Endothelial cell of umbilical vein (primary cell): ENCODE data around the gene C10orf105. TPM values are rescaled to one million over a fixed set of nuclear protein-coding genes. Genes with fewer than 3 reads are reported as not detected.

Experiments used
- Bru-seq: library from RNA; stranded (reverse); fragments of 400-500 nt; gene quantifications from one replicate; lab custom pipeline; 2021; lab: Mats Ljungman, UMichigan
- BruChase-seq, 2 experiments: library from RNA; stranded (reverse); fragments of 400-500 nt; gene quantifications; one replicate each; lab custom pipeline; 2021; lab: Mats Ljungman, UMichigan
- BruUV-seq: library from RNA; stranded (reverse); fragments of 400-500 nt; replicated peaks from 2 replicates; lab custom pipeline; 2021; lab: Mats Ljungman, UMichigan
- CTCF ChIA-PET: fragments of 300-600, 350-600 bp; sonication (Branson Sonifier 250); formaldehyde crosslinking; loops from one replicate; lab custom pipeline; 2021; ENCODE audit warnings: antibody characterized with exemption, inconsistent platforms; lab: Charles Lee
- POLR2A ChIA-PET: fragments of 300-600, 350-600 bp; sonication (Branson Sonifier 250); formaldehyde crosslinking; loops from one replicate; lab custom pipeline; 2021; ENCODE audit warnings: antibody characterized with exemption, inconsistent platforms; lab: Charles Lee
- DNase-seq: peaks from one replicate; pipeline ENCODE4 v3.0.0-alpha.2; 2011; ENCODE audit warnings: low read depth, low spot score
- FAIRE-seq: peaks from 2 replicates; lab custom pipeline; 2011; peaks lifted over from hg19 to GRCh38; lab: Jason Lieb, UNC
- H2AFZ ChIP-seq: 2 replicates; pipeline ENCODE4 v1.6.0; 2012; ENCODE audit warnings: low read depth, low read length, control low read depth, inconsistent platforms
- H3K27ac ChIP-seq: 2 replicates; pipeline ENCODE4 v1.5.1; 2011; ENCODE audit warnings: low read depth, mild to moderate bottlenecking, control low read depth, low read length, moderate library complexity; ENCODE audit not compliant: insufficient read depth
- H3K27me3 ChIP-seq, 2 experiments: 2 replicates each; pipeline versions ENCODE4 v1.6.0 to v1.6.1; 2011; ENCODE audit warnings: low read length in 2 of 2, mixed read lengths in 1 of 2; ENCODE audit not compliant: control insufficient read depth in 2 of 2, insufficient read depth in 2 of 2
- H3K36me3 ChIP-seq, 2 experiments: 2 replicates in 1 of 2; 3 replicates in 1 of 2; pipeline ENCODE4 v1.5.1; 2011; ENCODE audit warnings: low read length in 2 of 2, mild to moderate bottlenecking in 1 of 2, moderate library complexity in 1 of 2; ENCODE audit not compliant: control insufficient read depth in 2 of 2, insufficient read depth in 2 of 2; ENCODE audit errors: extremely low read depth in 1 of 2
- H3K4me1 ChIP-seq: 3 replicates; pipeline ENCODE4 v1.5.1; 2011; ENCODE audit warnings: mild to moderate bottlenecking, low read length; ENCODE audit not compliant: control insufficient read depth, insufficient read depth; ENCODE audit errors: extremely low read depth
- H3K4me2 ChIP-seq: 2 replicates; pipeline ENCODE4 v1.6.1; 2011; ENCODE audit warnings: low read length, control low read depth, mixed read lengths; ENCODE audit not compliant: insufficient read depth
- H3K4me3 ChIP-seq, 3 experiments: fragments of 200-600 bp in 1 of 3; sonication (generic), shearing (Covaris generic) in 1 of 3; replicated peaks in 1 of 3; 2 replicates each; pipeline ENCODE4 v1.5.1; 2011 to 2016; ENCODE audit warnings: control low read depth in 3 of 3, low read length in 3 of 3, mild to moderate bottlenecking in 2 of 3, inconsistent platforms in 1 of 3, low read depth in 1 of 3, moderate library complexity in 1 of 3; ENCODE audit not compliant: insufficient read depth in 1 of 3
- H3K79me2 ChIP-seq: 2 replicates; pipeline ENCODE4 v1.6.0; 2012; ENCODE audit warnings: low read length, inconsistent platforms; ENCODE audit not compliant: control insufficient read depth, insufficient read depth
- H3K9ac ChIP-seq: replicated peaks from 2 replicates; pipeline ENCODE3; 2011; ENCODE audit warnings: low read length, control low read depth; ENCODE audit not compliant: insufficient read depth; ENCODE audit errors: extremely low read depth
- H3K9me1 ChIP-seq: replicated peaks from 3 replicates; pipeline ENCODE4 v1.6.0; 2011; ENCODE audit warnings: mild to moderate bottlenecking, low read length; ENCODE audit not compliant: control insufficient read depth, insufficient read depth; ENCODE audit errors: extremely low read depth
- H3K9me3 ChIP-seq: replicated peaks from 2 replicates; pipeline ENCODE4 v1.5.1; 2012; ENCODE audit warnings: low read length, inconsistent platforms; ENCODE audit not compliant: control insufficient read depth, insufficient read depth
- H4K20me1 ChIP-seq: replicated peaks from 2 replicates; pipeline ENCODE3; 2011; ENCODE audit warnings: mild to moderate bottlenecking, low read length; ENCODE audit not compliant: control insufficient read depth, insufficient read depth; ENCODE audit errors: extremely low read depth
- EZH2 ChIP-seq: IDR thresholded peaks from 2 replicates; pipeline ENCODE4 v1.6.1; 2012; ENCODE audit warnings: borderline replicate concordance, low read depth, mild to moderate bottlenecking, moderate library complexity, low read length, inconsistent platforms; ENCODE audit not compliant: severe bottlenecking
- FOS ChIP-seq: IDR thresholded peaks from 2 replicates; pipeline ENCODE4 v1.6.1; 2011; ENCODE audit warnings: mild to moderate bottlenecking, low read length, moderate library complexity, borderline replicate concordance; ENCODE audit not compliant: insufficient read depth
- GATA2 ChIP-seq: IDR thresholded peaks from 2 replicates; pipeline ENCODE4 v1.7.0; 2011; ENCODE audit warnings: low read depth, mild to moderate bottlenecking, moderate library complexity, mixed read lengths, low read length; ENCODE audit not compliant: insufficient read length, insufficient read depth
- MYC ChIP-seq: IDR thresholded peaks from one replicate; pipeline ENCODE4 v1.6.1; 2011; ENCODE audit warnings: mild to moderate bottlenecking, low read depth, low read length
- POLR2A ChIP-seq: IDR thresholded peaks from 2 replicates; pipeline ENCODE4 v1.6.1; 2012; ENCODE audit warnings: low read depth, mild to moderate bottlenecking, control low read depth, low read length
- dilution Hi-C: fragments of 300-500 bp; cut with MboI; formaldehyde crosslinking; loops from one replicate; pipeline ENCODE4 v1.15.0; 2019; ENCODE audit warnings: low sequenced_read_pairs; ENCODE audit not compliant: extremely low pct_ligation_motif_present
- intact Hi-C: fragments of 100-400 bp; cut with micrococcal nuclease; formaldehyde crosslinking; loops from one replicate; pipeline ENCODE4 v1.10.0; 2022
- long read RNA-seq: library from polyadenylated mRNA; stranded (forward); transcript quantifications from one replicate; pipeline ENCODE4 v2.0.0, GENCODE V29; 2021
- polyA minus RNA-seq, 3 experiments: library from RNA; depleted of rRNA, polyadenylated mRNA; stranded (reverse); fragments of >200 nt; gene quantifications; 1 replicate in 1 of 3; 2 replicates in 2 of 3; pipeline ENCODE4 v1.2.3, GENCODE V29; 2011
- polyA plus RNA-seq, 4 experiments: library from polyadenylated mRNA; depleted of rRNA in 3 of 4; stranded (reverse) in 3 of 4; unstranded in 1 of 4; fragments of >200 nt; gene quantifications; 2 replicates each; pipeline versions ENCODE4 v1.2.1 to v1.2.3, GENCODE V29; 2011 to 2012; ENCODE audit warnings: missing spikeins in 1 of 4
- total RNA-seq: library from RNA; stranded (reverse); gene quantifications from 2 replicates; pipeline ENCODE4 v1.2.3, GENCODE V29; 2021
- TF ChIP-seq, protein P1 (sequence below): IDR thresholded peaks from 2 replicates; pipeline ENCODE4 v1.6.1; 2011; ENCODE audit not compliant: insufficient read depth, insufficient read length

The C10orf105 gene, protein sequence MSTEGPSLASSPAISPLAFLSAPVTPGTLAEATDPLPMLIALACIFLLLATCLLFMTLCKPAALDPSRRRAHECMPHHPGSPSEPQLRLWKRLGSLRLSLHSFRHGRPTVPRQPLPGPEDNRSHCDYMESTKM
- total RNA-seq (not detected in 2 replicates), polyA plus RNA-seq (not detected in 2 replicates), polyA minus RNA-seq (not detected in 2 replicates), Bru-seq, nascent RNA (not detected), BruChase-seq, experiment 1, labeled RNA remaining after a 6-hour chase (percentile 4 among the genes with signal in this experiment), BruChase-seq, experiment 2, labeled RNA remaining after a 2-hour chase (not detected)
- polyA plus RNA-seq (2011; cell fraction: cytosol; rRNA removed): not detected in 2 replicates
- polyA plus RNA-seq (2011; cell fraction: nucleus; rRNA removed): not detected in 2 replicates
- not detected in 2 replicates for polyA plus RNA-seq (2012)
- polyA minus RNA-seq (2011; cell fraction: cytosol; rRNA and poly(A)+ RNA removed): not detected
- not detected in 2 replicates for polyA minus RNA-seq (2011; cell fraction: nucleus; rRNA and poly(A)+ RNA removed)
- long read RNA-seq: 0 reads

DNA sequence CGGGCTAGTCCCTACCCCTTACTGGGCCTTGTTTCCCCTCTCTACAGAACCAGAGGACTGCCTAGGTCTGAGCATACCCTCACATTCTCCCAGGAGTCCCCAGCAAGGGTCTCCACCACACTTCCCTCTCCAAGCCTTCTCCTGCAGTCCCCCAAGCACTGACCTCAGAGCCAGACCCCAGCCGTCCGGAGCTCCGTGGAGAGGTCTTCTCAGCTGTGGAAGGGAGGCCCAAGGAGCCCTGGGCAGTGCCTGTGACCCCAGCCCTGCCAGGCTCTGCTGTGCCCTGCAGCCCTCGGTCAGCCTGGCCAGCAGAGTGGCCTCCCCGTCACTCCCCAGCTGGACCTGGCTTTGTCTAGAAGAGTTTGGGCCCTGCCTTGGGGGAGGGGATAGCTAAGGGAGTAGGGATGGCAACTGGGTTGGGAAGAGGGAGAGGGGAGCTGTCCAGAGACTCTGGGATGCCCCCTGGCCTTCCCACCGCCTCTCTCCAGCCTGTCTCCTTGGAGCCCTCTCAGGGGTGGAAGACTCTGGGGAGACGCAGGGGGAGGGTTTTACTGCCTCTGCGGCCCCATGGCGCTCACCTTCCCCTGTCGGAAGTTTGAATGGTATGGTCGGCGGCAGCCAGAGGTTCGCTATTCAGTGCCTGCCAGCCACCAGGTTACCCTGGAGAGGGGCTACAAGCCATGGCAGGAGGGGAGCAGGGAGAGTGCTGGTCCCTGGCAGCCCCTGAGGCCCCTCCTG is at the start of gene C10orf105:
Gene C10orf105 (minus strand): TSS at position 315 of the 738 bp plus-strand sequence. CDS start 3,441 bp downstream, outside the sequence.
- intact Hi-C loops (loop anchor here (10.0 kb wide), 1 partner anchor 175 kb away; no protein-coding TSS in a partner anchor), dilution Hi-C loops (no loop called here)
- CTCF ChIA-PET: interaction anchor here (0.5 to 3.9 kb wide), 3 partner anchors 11 to 187 kb away, joined by 3 to 19 read pairs (median 6); no protein-coding TSS in a partner anchor
- Histone ChIP-seq H3K27me3 (peaks cover 0 to 2% of the 10 kb centered on the region in 2 experiments), H3K27ac (no peak within 1 kb of the TSS), H3K36me3 (no peaks in the 10 kb centered on the region), H2AFZ (no peak within 1 kb of the TSS), H3K9ac (no peak within 1 kb of the TSS), H3K4me1 (no peaks in the 10 kb centered on the region), H3K9me1 (no peaks in the 10 kb centered on the region), H3K4me3 (no peak within 1 kb of the TSS), H3K9me3 (no peaks in the 10 kb centered on the region), H4K20me1 (no peaks in the 10 kb centered on the region), H3K79me2 (no peaks in the 10 kb centered on the region), H3K4me2 (no peak within 1 kb of the TSS)
- FAIRE-seq (no peak), DNase-seq (no peak)
- TF ChIP-seq, protein P1, sequence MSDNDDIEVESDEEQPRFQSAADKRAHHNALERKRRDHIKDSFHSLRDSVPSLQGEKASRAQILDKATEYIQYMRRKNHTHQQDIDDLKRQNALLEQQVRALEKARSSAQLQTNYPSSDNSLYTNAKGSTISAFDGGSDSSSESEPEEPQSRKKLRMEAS: no peak
- TF ChIP-seq GATA2 (no peak), EZH2 (no peak), MYC (no peak), FOS (no peak), POLR2A (no peak)
- no TSS peak for BruUV-seq
- POLR2A ChIA-PET: no interaction called here
